Liver (tissue), 9 donors: ENCODE measurements around the gene IQSEC1. TPM values are rescaled to one million over a fixed set of nuclear protein-coding genes. Genes with fewer than 3 reads are reported as not detected.

Experiments used
- DNase-seq: peaks from one replicate; pipeline ENCODE4 v3.0.0-alpha.2; 2017; ENCODE audit warnings: low spot score
- H3K27ac ChIP-seq, 2 donors: one replicate each; pipeline ENCODE4 v1.7.0; 2013; ENCODE audit warnings: inconsistent platforms in 2 of 2, low read length in 2 of 2, control low read depth in 1 of 2, low read depth in 1 of 2, mild to moderate bottlenecking in 1 of 2
- H3K27me3 ChIP-seq, 4 donors: one replicate each; pipeline versions ENCODE4 v1.6.1 to v1.7.0; 2013; ENCODE audit warnings: low read length in 3 of 4, inconsistent platforms in 1 of 4, mild to moderate bottlenecking in 1 of 4, moderate library complexity in 1 of 4; ENCODE audit not compliant: control insufficient read depth in 4 of 4, insufficient read depth in 4 of 4
- H3K36me3 ChIP-seq, 4 donors: one replicate each; pipeline versions ENCODE4 v1.6.1 to v1.7.0; 2013; ENCODE audit warnings: low read length in 3 of 4, mild to moderate bottlenecking in 3 of 4, low read depth in 1 of 4, moderate library complexity in 1 of 4; ENCODE audit not compliant: control insufficient read depth in 4 of 4, insufficient read depth in 3 of 4
- H3K4me1 ChIP-seq, 4 donors: one replicate each; pipeline versions ENCODE4 v1.6.1 to v1.7.0; 2013; ENCODE audit warnings: low read length in 3 of 4, mild to moderate bottlenecking in 3 of 4, moderate library complexity in 1 of 4; ENCODE audit not compliant: control insufficient read depth in 4 of 4, insufficient read depth in 4 of 4
- H3K4me3 ChIP-seq, 3 donors: one replicate each; pipeline versions ENCODE4 v1.6.1 to v1.7.0; 2013; ENCODE audit warnings: low read length in 3 of 3, control low read depth in 1 of 3, low read depth in 1 of 3, mild to moderate bottlenecking in 1 of 3
- H3K9ac ChIP-seq, 2 donors: one replicate each; pipeline ENCODE4 v1.7.0; 2013; ENCODE audit warnings: low read length in 2 of 2, mild to moderate bottlenecking in 2 of 2, moderate library complexity in 2 of 2, control low read depth in 1 of 2, low read depth in 1 of 2
- H3K9me3 ChIP-seq, 4 donors: one replicate each; pipeline versions ENCODE4 v1.6.1 to v1.7.0; 2013; ENCODE audit warnings: low read length in 3 of 4; ENCODE audit not compliant: control insufficient read depth in 4 of 4
- EGR1 ChIP-seq, 2 donors: IDR thresholded peaks; 2 replicates each; pipeline ENCODE4 v1.6.1; 2016 to 2018; ENCODE audit warnings: antibody characterized with exemption in 2 of 2, low read depth in 2 of 2
- FOXA1 ChIP-seq: IDR thresholded peaks from 2 replicates; pipeline ENCODE4 v1.6.1; 2016; ENCODE audit warnings: antibody characterized with exemption
- FOXA2 ChIP-seq: IDR thresholded peaks from 2 replicates; pipeline ENCODE4 v1.6.1; 2016; ENCODE audit warnings: antibody characterized with exemption
- GABPA ChIP-seq, 2 donors: IDR thresholded peaks in 1 of 2; conservative IDR thresholded peaks in 1 of 2; 2 replicates each; pipeline ENCODE4 v1.6.1; 2016; ENCODE audit warnings: antibody characterized with exemption in 2 of 2, mild to moderate bottlenecking in 1 of 2, moderate library complexity in 1 of 2
- HNF4A ChIP-seq, 2 donors: conservative IDR thresholded peaks; 2 replicates each; pipeline ENCODE4 v1.6.1; 2016; ENCODE audit warnings: antibody characterized with exemption in 2 of 2, mild to moderate bottlenecking in 2 of 2
- HNF4G ChIP-seq: IDR thresholded peaks from 2 replicates; pipeline ENCODE4 v1.6.1; 2016; ENCODE audit warnings: antibody characterized with exemption
- JUND ChIP-seq, 2 donors: IDR thresholded peaks; 2 replicates each; pipeline ENCODE4 v1.6.1; 2016; ENCODE audit warnings: antibody characterized with exemption in 2 of 2
- NR2F2 ChIP-seq: IDR thresholded peaks from 2 replicates; pipeline ENCODE4 v1.6.1; 2016; ENCODE audit warnings: antibody characterized with exemption
- RAD21 ChIP-seq, 2 donors: IDR thresholded peaks; 2 replicates each; pipeline ENCODE4 v1.6.1; 2016; ENCODE audit warnings: antibody characterized with exemption in 2 of 2, mild to moderate bottlenecking in 2 of 2
- RXRA ChIP-seq, 2 donors: IDR thresholded peaks; 2 replicates each; pipeline ENCODE4 v1.6.1; 2017 to 2018; ENCODE audit warnings: antibody characterized with exemption in 2 of 2, mild to moderate bottlenecking in 1 of 2
- TAF1 ChIP-seq: conservative IDR thresholded peaks from 2 replicates; pipeline ENCODE4 v1.6.1; 2016; ENCODE audit warnings: antibody characterized with exemption, mild to moderate bottlenecking
- YY1 ChIP-seq: IDR thresholded peaks from 2 replicates; pipeline ENCODE4 v1.6.1; 2016; ENCODE audit warnings: antibody characterized with exemption, mild to moderate bottlenecking
- WGBS: extraction: QIAGEN DNeasy Blood & Tissue Kit; methylation state at CpG from one replicate; pipeline ENCODE4 v1.1.7; 2013; 5-methylcytosine and 5-hydroxymethylcytosine counted together
- polyA plus RNA-seq, 2 donors: library from polyadenylated mRNA; stranded (reverse) in 1 of 2; unstranded in 1 of 2; fragments of 200-250 nt in 1 of 2; fragments of >200 nt in 1 of 2; fragmentation: Nextera tagmentation in 1 of 2; extraction: Ambion mirVana in 1 of 2; gene quantifications; one replicate each; pipeline versions ENCODE4 v1.2.1 to v1.2.3, GENCODE V29; 2013 to 2015
- total RNA-seq, 2 donors: library from RNA; depleted of rRNA; stranded (reverse); fragments of >200 nt; gene quantifications; one replicate each; pipeline ENCODE4 v1.2.3, GENCODE V29; 2014
- TF ChIP-seq, protein P1 (sequence below): IDR thresholded peaks from 2 replicates; pipeline ENCODE4 v1.6.1; 2016; ENCODE audit warnings: antibody characterized with exemption, mild to moderate bottlenecking
- TF ChIP-seq, protein P2 (sequence below): fragments of 150-350 bp; IDR thresholded peaks from 2 replicates; pipeline ENCODE4 v1.5.1; 2017; ENCODE audit warnings: improper control_type of control experiment, low read depth, low read length; ENCODE audit not compliant: missing input control
- TF ChIP-seq, protein P3 (sequence below): IDR thresholded peaks from 2 replicates; pipeline ENCODE4 v1.6.1; 2016; ENCODE audit warnings: antibody characterized with exemption
- TF ChIP-seq, protein P4 (sequence below): IDR thresholded peaks from 2 replicates; pipeline ENCODE4 v1.6.1; 2016; ENCODE audit warnings: antibody characterized with exemption
- donor health status: healthy.
- donor health status: healthy.
- donor health status: healthy.
- donor health status: healthy.
- donor health status: healthy.

Gene IQSEC1
- total and polyA plus RNA-seq, 4 donors, result 12.7 to 56.0 (median 36.2) TPM

DNA sequence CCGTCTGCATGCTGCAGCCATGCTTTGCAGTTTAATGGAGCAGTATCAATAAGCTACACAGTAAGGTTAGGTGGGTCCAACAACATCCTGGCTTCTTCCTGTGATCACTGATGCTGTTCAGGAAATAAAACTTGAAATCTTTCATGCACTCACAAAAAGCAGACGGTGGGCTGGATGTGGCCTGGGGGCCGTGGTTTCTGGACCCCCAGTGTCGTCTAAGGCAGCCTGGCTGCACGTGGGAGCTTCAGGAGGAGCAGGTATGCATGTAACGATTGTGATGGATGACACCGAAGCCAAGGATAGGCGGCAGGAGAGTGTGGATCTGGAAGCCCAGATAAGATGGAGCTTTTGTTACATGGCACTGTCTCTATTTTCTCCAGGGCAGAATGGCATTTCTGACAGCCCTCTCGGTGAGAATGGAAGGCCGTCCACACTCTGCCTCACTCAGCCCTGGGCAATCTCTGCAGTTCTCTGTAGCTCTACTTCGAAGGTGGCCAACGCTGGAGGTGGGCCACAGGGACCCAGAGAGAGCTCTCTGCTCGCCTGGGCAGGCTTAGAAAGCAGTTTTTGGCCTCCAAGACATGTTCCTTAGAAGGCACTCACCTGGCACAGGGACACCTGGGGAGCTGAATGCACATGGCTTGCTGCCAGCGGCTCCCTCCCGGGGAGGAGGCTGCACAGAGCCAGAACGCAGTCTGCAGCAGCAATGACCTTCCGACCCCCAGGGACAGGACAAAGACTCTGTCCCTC is 46.4 kb upstream of the IQSEC1 start:
- no peaks in the 10 kb centered on the region for H3K9me3 ChIP-seq
- 74% methylated on average over 17 of the region's 17 CpGs for WGBS
- H3K4me1 ChIP-seq, result no peaks in the 10 kb centered on the region
- no peak overlapping the region for H3K4me3 ChIP-seq
- no peak overlapping the region for H3K27ac ChIP-seq
- no peaks in the 10 kb centered on the region for H3K27me3 ChIP-seq
- no peak for DNase-seq
- H3K36me3 ChIP-seq, result no peaks in the 10 kb centered on the region
- no peak overlapping the region for H3K9ac ChIP-seq
- no peak for TF ChIP-seq HNF4A (conservative IDR thresholded peaks at IDR 0.05)
- no peak for TF ChIP-seq EGR1 (IDR thresholded peaks at IDR 0.05; ENCODE audit: low read depth in 2 of 2)
- TF ChIP-seq JUND (IDR thresholded peaks at IDR 0.05), result no peak
- no peak for TF ChIP-seq TAF1
- TF ChIP-seq, protein P1, sequence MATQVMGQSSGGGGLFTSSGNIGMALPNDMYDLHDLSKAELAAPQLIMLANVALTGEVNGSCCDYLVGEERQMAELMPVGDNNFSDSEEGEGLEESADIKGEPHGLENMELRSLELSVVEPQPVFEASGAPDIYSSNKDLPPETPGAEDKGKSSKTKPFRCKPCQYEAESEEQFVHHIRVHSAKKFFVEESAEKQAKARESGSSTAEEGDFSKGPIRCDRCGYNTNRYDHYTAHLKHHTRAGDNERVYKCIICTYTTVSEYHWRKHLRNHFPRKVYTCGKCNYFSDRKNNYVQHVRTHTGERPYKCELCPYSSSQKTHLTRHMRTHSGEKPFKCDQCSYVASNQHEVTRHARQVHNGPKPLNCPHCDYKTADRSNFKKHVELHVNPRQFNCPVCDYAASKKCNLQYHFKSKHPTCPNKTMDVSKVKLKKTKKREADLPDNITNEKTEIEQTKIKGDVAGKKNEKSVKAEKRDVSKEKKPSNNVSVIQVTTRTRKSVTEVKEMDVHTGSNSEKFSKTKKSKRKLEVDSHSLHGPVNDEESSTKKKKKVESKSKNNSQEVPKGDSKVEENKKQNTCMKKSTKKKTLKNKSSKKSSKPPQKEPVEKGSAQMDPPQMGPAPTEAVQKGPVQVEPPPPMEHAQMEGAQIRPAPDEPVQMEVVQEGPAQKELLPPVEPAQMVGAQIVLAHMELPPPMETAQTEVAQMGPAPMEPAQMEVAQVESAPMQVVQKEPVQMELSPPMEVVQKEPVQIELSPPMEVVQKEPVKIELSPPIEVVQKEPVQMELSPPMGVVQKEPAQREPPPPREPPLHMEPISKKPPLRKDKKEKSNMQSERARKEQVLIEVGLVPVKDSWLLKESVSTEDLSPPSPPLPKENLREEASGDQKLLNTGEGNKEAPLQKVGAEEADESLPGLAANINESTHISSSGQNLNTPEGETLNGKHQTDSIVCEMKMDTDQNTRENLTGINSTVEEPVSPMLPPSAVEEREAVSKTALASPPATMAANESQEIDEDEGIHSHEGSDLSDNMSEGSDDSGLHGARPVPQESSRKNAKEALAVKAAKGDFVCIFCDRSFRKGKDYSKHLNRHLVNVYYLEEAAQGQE, result no peak
- no peak for TF ChIP-seq FOXA1
- TF ChIP-seq FOXA2, result no peak
- TF ChIP-seq NR2F2, result no peak
- TF ChIP-seq, protein P2, sequence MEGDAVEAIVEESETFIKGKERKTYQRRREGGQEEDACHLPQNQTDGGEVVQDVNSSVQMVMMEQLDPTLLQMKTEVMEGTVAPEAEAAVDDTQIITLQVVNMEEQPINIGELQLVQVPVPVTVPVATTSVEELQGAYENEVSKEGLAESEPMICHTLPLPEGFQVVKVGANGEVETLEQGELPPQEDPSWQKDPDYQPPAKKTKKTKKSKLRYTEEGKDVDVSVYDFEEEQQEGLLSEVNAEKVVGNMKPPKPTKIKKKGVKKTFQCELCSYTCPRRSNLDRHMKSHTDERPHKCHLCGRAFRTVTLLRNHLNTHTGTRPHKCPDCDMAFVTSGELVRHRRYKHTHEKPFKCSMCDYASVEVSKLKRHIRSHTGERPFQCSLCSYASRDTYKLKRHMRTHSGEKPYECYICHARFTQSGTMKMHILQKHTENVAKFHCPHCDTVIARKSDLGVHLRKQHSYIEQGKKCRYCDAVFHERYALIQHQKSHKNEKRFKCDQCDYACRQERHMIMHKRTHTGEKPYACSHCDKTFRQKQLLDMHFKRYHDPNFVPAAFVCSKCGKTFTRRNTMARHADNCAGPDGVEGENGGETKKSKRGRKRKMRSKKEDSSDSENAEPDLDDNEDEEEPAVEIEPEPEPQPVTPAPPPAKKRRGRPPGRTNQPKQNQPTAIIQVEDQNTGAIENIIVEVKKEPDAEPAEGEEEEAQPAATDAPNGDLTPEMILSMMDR, result no peak
- TF ChIP-seq, protein P3, sequence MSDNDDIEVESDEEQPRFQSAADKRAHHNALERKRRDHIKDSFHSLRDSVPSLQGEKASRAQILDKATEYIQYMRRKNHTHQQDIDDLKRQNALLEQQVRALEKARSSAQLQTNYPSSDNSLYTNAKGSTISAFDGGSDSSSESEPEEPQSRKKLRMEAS, result no peak
- TF ChIP-seq, protein P4, sequence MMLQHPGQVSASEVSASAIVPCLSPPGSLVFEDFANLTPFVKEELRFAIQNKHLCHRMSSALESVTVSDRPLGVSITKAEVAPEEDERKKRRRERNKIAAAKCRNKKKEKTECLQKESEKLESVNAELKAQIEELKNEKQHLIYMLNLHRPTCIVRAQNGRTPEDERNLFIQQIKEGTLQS, result no peak
- TF ChIP-seq HNF4G, result no peak
- TF ChIP-seq RAD21 (IDR thresholded peaks at IDR 0.05), result no peak
- no peak for TF ChIP-seq RXRA (IDR thresholded peaks at IDR 0.05)

DNA sequence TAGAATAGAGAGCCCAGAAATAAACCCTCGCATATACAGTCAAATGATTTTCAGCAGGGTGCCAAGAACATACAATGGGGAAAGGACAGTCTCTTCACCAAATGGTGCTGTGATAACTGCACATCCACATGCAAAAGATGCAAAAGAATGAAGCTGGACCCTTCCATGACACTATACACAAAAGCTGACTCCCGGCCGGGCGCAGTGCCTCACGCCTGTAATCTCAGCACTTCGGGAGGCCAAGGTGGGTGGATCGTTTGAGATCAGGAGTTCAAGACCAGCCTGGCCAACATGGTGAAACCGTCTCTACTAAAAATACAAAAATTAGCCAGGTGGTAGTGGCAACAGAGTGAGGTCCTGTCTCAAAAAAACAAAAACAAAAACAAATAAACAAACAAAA is 43.2 kb upstream of the IQSEC1 start:
- DNase-seq, result no peak
- Histone ChIP-seq H3K4me1 (peaks cover 4 to 11% (median 8%) of the 10 kb centered on the region in 4 donors), H3K9me3 (no peaks in the 10 kb centered on the region), H3K4me3 (no peak overlapping the region), H3K9ac (no peak overlapping the region), H3K36me3 (no peaks in the 10 kb centered on the region), H3K27ac (no peak overlapping the region), H3K27me3 (no peaks in the 10 kb centered on the region)
- 88% methylated on average over 8 of the region's 8 CpGs for WGBS
- TF ChIP-seq HNF4A (conservative IDR thresholded peaks at IDR 0.05) (no peak), RAD21 (IDR thresholded peaks at IDR 0.05) (no peak), YY1 (no peak), NR2F2 (no peak), FOXA2 (no peak), GABPA (IDR thresholded peaks at IDR 0.05 in 1 of 2, conservative IDR thresholded peaks at IDR 0.05 in 1 of 2) (no peak)
